Measurements from ENCODE around the gene CCR9. TPM values are rescaled to one million over a fixed set of nuclear protein-coding genes. Genes with fewer than 3 reads are reported as not detected.

The CCR9 gene
- total and polyA plus RNA-seq, 2 experiments from 2014 or later, result not detected

DNA sequence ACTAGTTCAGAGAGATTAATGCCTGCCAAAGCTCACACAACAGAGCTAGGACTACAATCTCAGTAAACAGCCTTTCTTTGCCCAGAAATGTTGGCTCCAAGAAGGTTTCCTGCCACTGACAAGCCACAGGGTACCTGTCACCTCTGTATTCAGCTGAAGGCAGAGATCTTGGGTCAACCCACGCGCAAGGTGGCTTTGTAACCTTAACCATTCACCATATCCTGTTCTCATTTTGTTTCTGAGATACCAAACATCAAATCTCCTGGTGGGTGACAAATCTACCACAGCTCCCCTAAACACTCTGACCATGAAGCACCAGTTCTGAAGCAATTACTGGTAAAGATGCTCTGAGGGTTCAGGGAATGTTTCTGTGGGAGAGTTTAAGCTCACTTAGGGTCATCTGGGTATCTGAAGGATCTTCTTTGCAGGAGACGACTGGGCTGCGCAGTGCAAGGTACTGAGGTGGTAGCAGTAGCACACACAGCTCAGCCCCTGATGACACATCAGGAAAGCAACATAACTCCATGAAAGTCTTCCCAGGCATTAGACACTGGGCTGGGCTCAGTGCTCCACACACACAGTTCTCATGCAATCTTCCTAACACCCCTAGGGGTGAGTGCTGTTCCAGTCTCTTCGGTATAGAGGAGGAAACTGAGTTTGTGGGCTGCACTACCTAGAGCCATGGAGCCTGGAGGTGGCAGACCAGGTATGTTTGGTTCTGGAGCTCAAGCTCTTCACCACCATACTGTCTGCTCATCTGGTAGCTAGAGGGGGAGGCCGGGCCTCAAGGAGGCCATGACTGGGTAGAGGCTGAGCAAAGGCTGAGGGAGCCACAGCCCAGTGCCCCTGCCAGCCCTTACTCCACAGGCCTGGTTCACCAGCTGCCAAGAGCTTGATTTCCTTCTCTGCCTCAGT lies 64.6 kb downstream of the CCR9 start:
- peaks cover 21% of the 10 kb centered on the region for H3K4me1 ChIP-seq (ENCODE audit: insufficient read depth)
- H3K9me2 ChIP-seq (ENCODE audit: insufficient read depth), result no peaks in the 10 kb centered on the region
- TF ChIP-seq EZH2 (IDR thresholded peaks at IDR 0.05; ENCODE audit: insufficient read depth, poor library complexity, severe bottlenecking), result no peak
- no peak for TF ChIP-seq EZH2phosphoT487 (IDR thresholded peaks at IDR 0.05; ENCODE audit: insufficient read depth, low read depth)
- no peak overlapping the region for H2AFZ ChIP-seq
- in situ Hi-C loops (cut with MboI), result no loop called here
- WGBS, 2 experiments (ENCODE audit: low coverage in 1 of 2, low lambda C conversion rate in 2 of 2, missing lambda C conversion rate in 2 of 2), result 97 to 98% methylated on average over 6 of the region's 6 CpGs
- no peaks in the 10 kb centered on the region for H3K9me3 ChIP-seq (ENCODE audit: low read depth)
- DNase-seq, result no peak
- peaks cover 15% of the 10 kb centered on the region for H3F3A ChIP-seq (ENCODE audit: insufficient read depth)
- H3K9ac ChIP-seq, result no peak overlapping the region
- H3K4me2 ChIP-seq (ENCODE audit: unreplicated experiment), result no peak overlapping the region
- no peaks in the 10 kb centered on the region for H4K20me1 ChIP-seq (ENCODE audit: insufficient read depth)
- no peaks in the 10 kb centered on the region; the same call in 1 of the 2 replicates for H3K36me3 ChIP-seq (ENCODE audit: low read depth)
- H3K27me3 ChIP-seq (replicated peaks; ENCODE audit: insufficient read depth), result no peaks in the 10 kb centered on the region
- no peak overlapping the region for H3K4me3 ChIP-seq
- no peak overlapping the region for H3K27ac ChIP-seq
- no peaks in the 10 kb centered on the region for H3K79me2 ChIP-seq (ENCODE audit: insufficient read depth)

DNA sequence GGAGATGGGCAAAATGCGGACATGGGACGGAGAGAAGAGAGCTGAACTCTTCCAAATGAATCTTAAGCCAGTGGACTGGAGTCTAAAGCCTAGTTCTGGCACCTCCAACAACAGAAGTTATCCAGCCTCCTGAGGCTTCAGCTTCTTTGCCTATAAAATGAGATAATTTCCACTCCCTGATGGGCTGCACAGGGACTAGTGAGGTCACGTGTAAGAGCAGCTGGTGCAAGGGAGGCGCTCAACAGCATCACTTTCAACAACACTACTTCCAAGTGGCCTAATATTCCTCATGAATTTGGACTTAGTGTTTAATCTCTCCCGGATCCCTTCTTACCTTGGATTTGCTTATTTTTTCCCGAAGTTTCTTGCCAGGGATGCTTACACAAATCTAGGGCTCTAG lies 65.6 kb downstream of the CCR9 start:
- H3K27ac ChIP-seq, result no peak overlapping the region
- H3K9me2 ChIP-seq (ENCODE audit: insufficient read depth), result no peaks in the 10 kb centered on the region
- in situ Hi-C loops (cut with MboI), result no loop called here
- H3K9ac ChIP-seq, result no peak overlapping the region
- no peaks in the 10 kb centered on the region for H3K27me3 ChIP-seq (replicated peaks; ENCODE audit: insufficient read depth)
- no peaks in the 10 kb centered on the region for H3K9me3 ChIP-seq (ENCODE audit: low read depth)
- no peak for DNase-seq
- TF ChIP-seq EZH2phosphoT487 (IDR thresholded peaks at IDR 0.05; ENCODE audit: insufficient read depth, low read depth), result no peak
- no peak for TF ChIP-seq EZH2 (IDR thresholded peaks at IDR 0.05; ENCODE audit: insufficient read depth, poor library complexity, severe bottlenecking)
- no peak overlapping the region for H3K4me2 ChIP-seq (ENCODE audit: unreplicated experiment)
- no peak overlapping the region for H3K4me3 ChIP-seq
- peaks cover 15% of the 10 kb centered on the region for H3F3A ChIP-seq (ENCODE audit: insufficient read depth)
- H4K20me1 ChIP-seq (ENCODE audit: insufficient read depth), result no peaks in the 10 kb centered on the region
- H3K4me1 ChIP-seq (ENCODE audit: insufficient read depth), result peaks cover 16% of the 10 kb centered on the region
- no peaks in the 10 kb centered on the region for H3K79me2 ChIP-seq (ENCODE audit: insufficient read depth)
- no peak overlapping the region for H2AFZ ChIP-seq
- no peaks in the 10 kb centered on the region; the same call in 1 of the 2 replicates for H3K36me3 ChIP-seq (ENCODE audit: low read depth)
- 97 to 98% methylated on average over 6 of the region's 6 CpGs for WGBS, 2 experiments (ENCODE audit: low coverage in 1 of 2, low lambda C conversion rate in 2 of 2, missing lambda C conversion rate in 2 of 2)

DNA sequence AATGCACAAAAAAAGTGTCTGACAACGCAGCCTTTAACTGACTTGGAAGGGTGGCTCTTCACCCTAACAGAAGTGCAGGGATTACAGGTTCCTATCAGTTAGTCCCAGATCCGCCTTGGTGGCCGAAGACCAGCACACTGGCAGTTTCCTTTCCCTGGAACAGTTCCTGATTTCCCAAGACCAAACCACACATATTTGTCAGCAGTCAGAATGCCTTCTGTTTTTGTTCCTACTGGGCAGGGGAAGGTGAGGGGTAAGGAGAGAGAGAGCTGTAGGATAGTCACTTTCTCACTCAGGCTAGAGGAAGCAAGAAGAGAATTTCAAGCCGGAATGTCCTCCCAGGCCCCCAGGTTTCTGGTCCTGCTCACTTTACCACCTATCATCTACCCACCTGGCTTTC lies 66.1 kb downstream of the CCR9 start:
- no peaks in the 10 kb centered on the region for H4K20me1 ChIP-seq (ENCODE audit: insufficient read depth)
- no peaks in the 10 kb centered on the region for H3K27me3 ChIP-seq (replicated peaks; ENCODE audit: insufficient read depth)
- H3K36me3 ChIP-seq (ENCODE audit: low read depth), result no peaks in the 10 kb centered on the region; the same call in 1 of the 2 replicates
- WGBS, 2 experiments (ENCODE audit: low coverage in 1 of 2, low lambda C conversion rate in 2 of 2, missing lambda C conversion rate in 2 of 2), result 93 to 98% methylated on average over 4 of the region's 4 CpGs
- in situ Hi-C loops (cut with MboI), result no loop called here
- no peak overlapping the region for H3K4me2 ChIP-seq (ENCODE audit: unreplicated experiment)
- TF ChIP-seq EZH2phosphoT487 (IDR thresholded peaks at IDR 0.05; ENCODE audit: insufficient read depth, low read depth), result no peak
- TF ChIP-seq EZH2 (IDR thresholded peaks at IDR 0.05; ENCODE audit: insufficient read depth, poor library complexity, severe bottlenecking), result no peak
- H3K27ac ChIP-seq, result no peak overlapping the region
- H2AFZ ChIP-seq, result no peak overlapping the region
- no peak overlapping the region for H3K4me3 ChIP-seq
- no peaks in the 10 kb centered on the region for H3K79me2 ChIP-seq (ENCODE audit: insufficient read depth)
- peak; percentile 36 for DNase-seq
- H3F3A ChIP-seq (ENCODE audit: insufficient read depth), result peaks cover 15% of the 10 kb centered on the region
- H3K9me3 ChIP-seq (ENCODE audit: low read depth), result no peaks in the 10 kb centered on the region
- no peaks in the 10 kb centered on the region for H3K9me2 ChIP-seq (ENCODE audit: insufficient read depth)
- H3K4me1 ChIP-seq (ENCODE audit: insufficient read depth), result peaks cover 16% of the 10 kb centered on the region
- no peak overlapping the region for H3K9ac ChIP-seq

Small RNA genes lying within 50 kb of the gene (small RNA-seq; reads per million reads assigned to genes)
- not detected for gene RF00019 (ENCODE audit: low read depth, low replicate concordance)

Other genes with a start within 250 kb of the CCR9 start
- gene SACM1L, start 197.1 kb upstream of the CCR9 start, total RNA-seq (2014; rRNA removed; shearing (Covaris generic)), result 33.9 and 41.7 TPM in 2 replicates
- 30.6 and 33.6 TPM in 2 replicates for gene SACM1L, start 197.1 kb upstream of the CCR9 start, polyA plus RNA-seq (2016; fragmentation: Nextera tagmentation; extraction: Ambion mirVana)
- not detected in 2 replicates for gene SLC6A20, start 90.0 kb upstream of the CCR9 start, total RNA-seq (2014; rRNA removed; shearing (Covaris generic))
- not detected in 2 replicates for gene SLC6A20, start 90.0 kb upstream of the CCR9 start, polyA plus RNA-seq (2016; fragmentation: Nextera tagmentation; extraction: Ambion mirVana)
- 18.3 and 21.8 TPM in 2 replicates for gene LZTFL1, start 44.4 kb upstream of the CCR9 start, total RNA-seq (2014; rRNA removed; shearing (Covaris generic))
- gene LZTFL1, start 44.4 kb upstream of the CCR9 start, polyA plus RNA-seq (2016; fragmentation: Nextera tagmentation; extraction: Ambion mirVana), result 12.7 and 15.1 TPM in 2 replicates
- gene CXCR6, start 56.9 kb downstream of the CCR9 start, total RNA-seq (2014; rRNA removed; shearing (Covaris generic)), result not detected in 2 replicates
- not detected in 2 replicates for gene CXCR6, start 56.9 kb downstream of the CCR9 start, polyA plus RNA-seq (2016; fragmentation: Nextera tagmentation; extraction: Ambion mirVana)
- 12.8 and 13.4 TPM in 2 replicates for gene FYCO1, start 109.3 kb downstream of the CCR9 start, total RNA-seq (2014; rRNA removed; shearing (Covaris generic))
- 6.2 and 6.3 TPM in 2 replicates for gene FYCO1, start 109.3 kb downstream of the CCR9 start, polyA plus RNA-seq (2016; fragmentation: Nextera tagmentation; extraction: Ambion mirVana)
- gene XCR1, start 140.9 kb downstream of the CCR9 start, total RNA-seq (2014; rRNA removed; shearing (Covaris generic)), result not detected in 2 replicates
- gene XCR1, start 140.9 kb downstream of the CCR9 start, polyA plus RNA-seq (2016; fragmentation: Nextera tagmentation; extraction: Ambion mirVana), result not detected in 2 replicates

All from GM23248 (cell line).